ENCODE results near the gene MNAT1.

- no peak for TF ChIP-seq POLR2A (IDR thresholded peaks at IDR 0.05)
- TF ChIP-seq CTCF (IDR thresholded peaks at IDR 0.05): no peak
- TF ChIP-seq EP300 (IDR thresholded peaks at IDR 0.05): no peak
Measured at GRCh38 chr14:60753264-60754119, 18.9 kb downstream of the MNAT1 start.

Measured in tibial nerve (tissue), 4 donors.